Colon (tissue), 2 donors: Measurements from ENCODE around the gene TUBD1.

ENCODE experiments used
- FAIRE-seq: peaks from 2 replicates; lab custom pipeline; 2012; peaks lifted over from hg19 to GRCh38; lab: Jason Lieb, UNC
- donor health status: control.
- donor health status: control.

TUBD1 gene

GRCh38 chr17:59815965-59816364 is 76.8 kb downstream of the TUBD1 start:
- FAIRE-seq, result no peak

GRCh38 chr17:59814685-59815084 is 78.1 kb downstream of the TUBD1 start:
- no peak for FAIRE-seq

GRCh38 chr17:59814276-59814675 is 78.5 kb downstream of the TUBD1 start:
- no peak for FAIRE-seq

GRCh38 chr17:59812139-59812538 is 80.6 kb downstream of the TUBD1 start:
- FAIRE-seq, result no peak

- no peak for FAIRE-seq
These were observed 81.5 kb downstream of the TUBD1 start for GRCh38 chr17:59811209-59811608.

DNA sequence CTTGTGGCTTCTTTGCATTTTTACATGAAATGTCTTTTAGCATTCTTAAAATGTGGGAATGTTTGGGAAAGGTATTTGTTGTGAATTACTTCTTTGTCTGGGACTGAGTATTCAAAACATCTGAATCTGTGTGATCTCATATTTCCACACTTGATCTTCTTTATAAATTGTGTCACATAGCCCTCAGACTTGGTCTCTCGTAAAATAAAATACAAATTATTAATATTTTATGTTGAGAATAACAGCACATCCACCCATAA is 81.9 kb downstream of the TUBD1 start:
- FAIRE-seq, result no peak
